Measurements from ENCODE around the gene CECR2. TPM values are rescaled to one million over a fixed set of nuclear protein-coding genes. Genes with fewer than 3 reads are reported as not detected.

Gene CECR2
- total RNA-seq, 1 experiment from 2014 or later = not detected

- Histone ChIP-seq H3K27ac (no peak overlapping the region), H3K4me1 (replicated peaks) (no peaks in the 10 kb centered on the region), H3K36me3 (peaks cover 46% of the 10 kb centered on the region), H3K4me3 (no peak overlapping the region), H3K27me3 (replicated peaks) (no peaks in the 10 kb centered on the region), H3K9me3 (replicated peaks) (no peaks in the 10 kb centered on the region)
- DNase-seq (ENCODE audit: low read depth in 1 of 2, low spot score in 2 of 2) = no peak
Measured at GRCh38 chr22:17589810-17590375, 220.6 kb downstream of the CECR2 start.

- Histone ChIP-seq H3K27ac (no peak overlapping the region), H3K27me3 (replicated peaks) (no peaks in the 10 kb centered on the region), H3K4me3 (no peak overlapping the region), H3K36me3 (peaks cover 53% of the 10 kb centered on the region), H3K4me1 (replicated peaks) (no peaks in the 10 kb centered on the region), H3K9me3 (replicated peaks) (no peaks in the 10 kb centered on the region)
- no peak for DNase-seq (ENCODE audit: low read depth in 1 of 2, low spot score in 2 of 2)
Measured at GRCh38 chr22:17590586-17590985, 221.3 kb downstream of the CECR2 start.

GRCh38 chr22:17592201-17592600 lies 222.9 kb downstream of the CECR2 start:
- Histone ChIP-seq H3K4me3 (no peak overlapping the region), H3K27ac (no peak overlapping the region), H3K9me3 (replicated peaks) (no peaks in the 10 kb centered on the region), H3K27me3 (replicated peaks) (no peaks in the 10 kb centered on the region), H3K4me1 (replicated peaks) (no peaks in the 10 kb centered on the region), H3K36me3 (peaks cover 67% of the 10 kb centered on the region)
- DNase-seq (ENCODE audit: low read depth in 1 of 2, low spot score in 2 of 2) = no peak

- no peak overlapping the region for H3K27ac ChIP-seq
- peaks cover 86% of the 10 kb centered on the region for H3K36me3 ChIP-seq
Measured at GRCh38 chr22:17596226-17596625, 227.0 kb downstream of the CECR2 start.

GRCh38 chr22:17597217-17597616 lies 228.0 kb downstream of the CECR2 start:
- peaks cover 83% of the 10 kb centered on the region for H3K36me3 ChIP-seq

More at GRCh38 chr22:17596226-17596625, 227.0 kb downstream of the CECR2 start:
- Histone ChIP-seq H3K27me3 (replicated peaks) (no peaks in the 10 kb centered on the region), H3K4me1 (replicated peaks) (no peaks in the 10 kb centered on the region), H3K9me3 (replicated peaks) (no peaks in the 10 kb centered on the region), H3K4me3 (no peak overlapping the region)
- DNase-seq (ENCODE audit: low read depth in 1 of 2, low spot score in 2 of 2) = no peak

GRCh38 chr22:17598318-17598717 lies 229.1 kb downstream of the CECR2 start:
- H3K27ac ChIP-seq = no peak overlapping the region
- no peak for DNase-seq (ENCODE audit: low read depth in 1 of 2, low spot score in 2 of 2)
- no peaks in the 10 kb centered on the region for H3K9me3 ChIP-seq (replicated peaks)

More at GRCh38 chr22:17597217-17597616, 228.0 kb downstream of the CECR2 start:
- H3K4me1 ChIP-seq (replicated peaks) = no peaks in the 10 kb centered on the region
- no peak overlapping the region for H3K4me3 ChIP-seq
- H3K27ac ChIP-seq = no peak overlapping the region
- H3K27me3 ChIP-seq (replicated peaks) = no peaks in the 10 kb centered on the region
- DNase-seq (ENCODE audit: low read depth in 1 of 2, low spot score in 2 of 2) = no peak
- H3K9me3 ChIP-seq (replicated peaks) = no peaks in the 10 kb centered on the region

GRCh38 chr22:17601031-17601430 lies 231.8 kb downstream of the CECR2 start:
- H3K27ac ChIP-seq = no peak overlapping the region
- H3K4me3 ChIP-seq = no peak overlapping the region
- no peaks in the 10 kb centered on the region for H3K9me3 ChIP-seq (replicated peaks)
- no peak for DNase-seq (ENCODE audit: low read depth in 1 of 2, low spot score in 2 of 2)
- peaks cover 63% of the 10 kb centered on the region for H3K36me3 ChIP-seq
- no peaks in the 10 kb centered on the region for H3K4me1 ChIP-seq (replicated peaks)
- H3K27me3 ChIP-seq (replicated peaks) = no peaks in the 10 kb centered on the region

More at GRCh38 chr22:17598318-17598717, 229.1 kb downstream of the CECR2 start:
- Histone ChIP-seq H3K4me1 (replicated peaks) (no peaks in the 10 kb centered on the region), H3K4me3 (no peak overlapping the region), H3K36me3 (peaks cover 76% of the 10 kb centered on the region), H3K27me3 (replicated peaks) (no peaks in the 10 kb centered on the region)

- no peaks in the 10 kb centered on the region for H3K27me3 ChIP-seq (replicated peaks)
- no peak for DNase-seq (ENCODE audit: low read depth in 1 of 2, low spot score in 2 of 2)
- no peak overlapping the region for H3K27ac ChIP-seq
- H3K9me3 ChIP-seq (replicated peaks) = no peaks in the 10 kb centered on the region
- H3K4me3 ChIP-seq = no peak overlapping the region
- H3K4me1 ChIP-seq (replicated peaks) = no peaks in the 10 kb centered on the region
- H3K36me3 ChIP-seq = peaks cover 60% of the 10 kb centered on the region
Measured at GRCh38 chr22:17603668-17604067, 234.4 kb downstream of the CECR2 start.

- Histone ChIP-seq H3K27ac (no peak overlapping the region), H3K27me3 (replicated peaks) (no peaks in the 10 kb centered on the region), H3K36me3 (peaks cover 61% of the 10 kb centered on the region), H3K9me3 (replicated peaks) (no peaks in the 10 kb centered on the region), H3K4me1 (replicated peaks) (no peaks in the 10 kb centered on the region), H3K4me3 (no peak overlapping the region)
- DNase-seq (ENCODE audit: low read depth in 1 of 2, low spot score in 2 of 2) = no peak
Measured at GRCh38 chr22:17606496-17606895, 237.2 kb downstream of the CECR2 start.

Other genes starting within 250 kb of the CECR2 start
- gene TMEM121B, start 248.1 kb upstream of the CECR2 start, total RNA-seq (2014; rRNA removed; shearing (Covaris generic)) = 0.03 and 0.05 TPM in 2 replicates
- 31.1 and 40.6 TPM in 2 replicates for gene HDHD5, start 210.2 kb upstream of the CECR2 start, total RNA-seq (2014; rRNA removed; shearing (Covaris generic))
- gene ADA2, start 150.0 kb upstream of the CECR2 start, total RNA-seq (2014; rRNA removed; shearing (Covaris generic)) = not detected in 2 replicates
- not detected in 2 replicates for gene SLC25A18, start 194.0 kb downstream of the CECR2 start, total RNA-seq (2014; rRNA removed; shearing (Covaris generic))